ENCODE results near the gene MCOLN2. TPM values are rescaled to one million over a fixed set of nuclear protein-coding genes. Genes with fewer than 3 reads are reported as not detected.

MCOLN2 gene
- not detected in 2 replicates for total RNA-seq

DNA sequence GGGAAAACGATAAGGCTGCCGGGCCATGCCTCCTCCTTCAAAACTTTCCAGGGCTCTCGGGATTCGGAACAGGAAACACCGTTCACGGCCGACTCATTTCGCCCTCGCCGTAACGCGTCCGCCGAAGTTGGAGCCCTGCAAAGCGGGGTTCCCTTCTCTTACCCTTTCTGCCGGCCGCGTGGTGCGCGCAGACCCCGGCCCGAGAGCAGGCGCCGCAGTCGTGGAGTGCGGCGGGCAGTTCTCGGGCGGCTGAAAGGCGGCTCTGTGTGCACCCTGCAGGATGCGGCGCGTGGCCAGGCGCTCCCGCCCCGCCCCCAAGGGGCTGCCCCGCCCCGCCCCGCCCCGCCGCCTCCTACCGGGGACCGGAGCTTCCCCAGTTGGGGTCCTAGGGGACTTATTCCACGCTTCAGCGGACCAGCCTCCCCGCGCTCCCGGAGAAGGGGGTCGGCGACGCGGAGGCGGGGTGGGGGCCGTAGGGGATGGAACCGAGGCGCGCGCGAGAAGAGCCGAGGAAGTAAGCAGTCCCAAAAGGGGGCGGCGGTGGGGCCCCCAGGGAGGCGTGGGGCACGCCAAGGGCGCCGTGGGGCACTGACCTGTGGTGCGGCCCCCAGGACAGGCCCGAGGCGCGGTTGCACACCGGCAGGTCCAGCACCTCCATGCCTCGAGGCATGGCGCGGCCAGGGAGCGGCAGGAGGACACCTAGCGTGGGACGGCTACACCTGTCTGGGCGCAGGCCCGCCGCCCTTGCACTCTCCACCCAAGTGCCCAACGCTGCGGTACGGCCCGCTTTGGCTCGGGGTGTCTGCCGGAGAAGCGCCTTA is at the start of gene MCOLN2:
TSS of gene MCOLN2 (minus strand) at position 268 of the 821 bp plus-strand sequence. CDS start at position 27, 241 bp downstream.

DNA sequence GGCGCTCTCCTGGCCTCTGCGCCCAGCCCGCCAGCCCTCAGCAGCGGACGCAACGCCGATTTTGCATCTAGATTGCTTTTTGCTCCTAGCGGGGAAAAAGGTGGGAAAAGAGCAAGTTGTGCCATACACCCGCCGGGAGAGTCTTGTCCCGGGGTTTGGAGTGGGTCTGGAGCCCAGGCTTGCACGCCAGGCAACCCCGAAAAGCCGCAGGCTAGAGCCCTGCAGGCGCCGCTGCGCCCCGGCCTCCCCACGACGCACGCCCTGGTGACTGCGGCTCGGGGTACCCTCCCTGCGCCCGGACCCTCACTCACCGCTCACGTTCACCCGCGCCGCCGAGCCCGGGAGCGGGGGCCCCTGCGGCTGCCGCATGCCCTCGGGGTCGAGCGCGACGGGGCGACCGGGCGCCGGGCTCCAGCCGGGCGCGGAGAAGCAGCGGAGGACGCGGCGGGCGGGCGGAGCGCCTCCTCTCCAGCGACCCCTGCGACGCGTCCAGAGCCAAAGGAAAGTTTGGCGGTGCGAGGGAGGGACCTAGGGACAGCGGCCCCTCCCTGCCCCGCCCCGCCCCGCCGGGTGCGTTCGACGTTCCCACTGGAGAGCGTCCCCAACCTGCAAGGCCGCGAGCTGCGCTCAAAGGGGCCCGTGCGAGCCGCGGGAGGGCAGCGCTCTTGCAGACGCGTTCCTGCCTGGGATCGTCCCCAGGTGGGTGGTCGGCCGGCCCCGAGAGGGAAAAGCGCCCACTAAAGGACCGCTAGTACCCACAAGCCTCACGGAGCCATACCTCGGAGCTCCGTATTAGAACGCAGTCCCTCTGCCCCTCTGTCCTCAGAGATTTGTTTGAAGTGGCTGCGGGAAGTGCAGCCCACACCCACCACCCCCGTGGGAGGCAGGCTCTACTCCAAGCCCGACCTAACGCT is 104.0 kb downstream of the MCOLN2 start, which contains the start of gene LPAR3:
TSS of gene LPAR3 (minus strand) at position 502 of the 914 bp plus-strand sequence. CDS start 27,086 bp downstream, outside the sequence.

Other genes with a start within 250 kb of the MCOLN2 start
- 0.15 TPM in 1 of 2 replicates, not detected in the other for gene LPAR3, start 103.9 kb downstream of the MCOLN2 start, total RNA-seq
- not detected in 2 replicates for gene MCOLN3, start 51.4 kb upstream of the MCOLN2 start, total RNA-seq
- gene SYDE2, start 203.9 kb upstream of the MCOLN2 start, total RNA-seq = 2.3 and 5.8 TPM in 2 replicates

Data from epithelial cell of umbilical artery (primary cell).